ENCODE measurements around the gene ZMYND10.

ZMYND10 gene

GRCh38 chr3:50322386-50323091 is 23.0 kb downstream of the ZMYND10 start, which contains the start of gene HYAL2:
Gene HYAL2, minus strand, starts transcription at chr3:50322745. Its CDS starts 2,256 bp downstream, at chr3:50320489.
- Histone ChIP-seq H3K9me3 (ENCODE audit: insufficient read depth, low read depth, low read length) (peaks cover 1% of the 10 kb centered on the region), H3K79me2 (ENCODE audit: control insufficient read depth, insufficient read depth, low read length, poor library complexity) (peaks cover 15% of the 10 kb centered on the region), H3K4me2 (ENCODE audit: low read length) (peak within 1 kb of the TSS; percentile 75), H3K18ac (ENCODE audit: low read length) (peak within 1 kb of the TSS; percentile 93), H3K14ac (ENCODE audit: low read length) (peak within 1 kb of the TSS; percentile 93), H2AFZ (ENCODE audit: insufficient read depth, low read length, poor library complexity) (peak within 1 kb of the TSS; percentile 93), H4K91ac (ENCODE audit: low read depth, low read length) (peak within 1 kb of the TSS; percentile 99), H3K36me3 (ENCODE audit: control insufficient read depth in 1 of 2, insufficient read depth in 2 of 2, low read length in 2 of 2) (peaks cover 35 to 36% of the 10 kb centered on the region in 2 experiments), H3K23ac (ENCODE audit: low read length) (no peak within 1 kb of the TSS), H3K4me3 (ENCODE audit: low read depth, low read length) (peak within 1 kb of the TSS; percentile 88), H3K27me3 (ENCODE audit: insufficient read depth, low read length) (no peaks in the 10 kb centered on the region), H3K4ac (ENCODE audit: low read depth, low read length) (peak within 1 kb of the TSS; percentile 88), H3K9ac (ENCODE audit: low read length) (peak within 1 kb of the TSS; percentile 99), H3K27ac (ENCODE audit: low read depth, low read length) (peak within 1 kb of the TSS; percentile 93), H2BK120ac (ENCODE audit: insufficient read depth, low read length, poor library complexity) (peak within 1 kb of the TSS; percentile 98), H3K79me1 (ENCODE audit: low read length) (peaks cover 16% of the 10 kb centered on the region), H2BK5ac (ENCODE audit: low read depth, low read length, poor library complexity) (peak within 1 kb of the TSS; percentile 99), H2AK5ac (ENCODE audit: low read length) (peak within 1 kb of the TSS; percentile 43), H2BK12ac (ENCODE audit: low read length) (peak within 1 kb of the TSS; percentile 19), H3K4me1 (ENCODE audit: control insufficient read depth in 1 of 2, insufficient read depth in 2 of 2, low read length in 2 of 2) (peaks cover 30 to 32% of the 10 kb centered on the region in 2 experiments), H4K8ac (ENCODE audit: low read depth, low read length) (peak within 1 kb of the TSS; percentile 90), H4K12ac (ENCODE audit: low read depth, low read length) (peak within 1 kb of the TSS; percentile 73)
- WGBS (ENCODE audit: extremely low coverage, insufficient coverage, insufficient read length): no CpG with 5 or more reads among the region's 31 CpGs
- DNase-seq: no peak

GRCh38 chr3:50322115-50322385 is 23.5 kb downstream of the ZMYND10 start:
- Histone ChIP-seq H3K9me3 (ENCODE audit: insufficient read depth, low read depth, low read length) (peaks cover 1% of the 10 kb centered on the region), H3K9ac (ENCODE audit: low read length) (peak overlapping the region; percentile 44), H4K91ac (ENCODE audit: low read depth, low read length) (peak overlapping the region; percentile 85), H3K27ac (ENCODE audit: low read depth, low read length) (no peak overlapping the region), H3K4ac (ENCODE audit: low read depth, low read length) (peak overlapping the region; percentile 62), H3K23ac (ENCODE audit: low read length) (no peak overlapping the region), H3K27me3 (ENCODE audit: insufficient read depth, low read length) (no peaks in the 10 kb centered on the region), H3K4me3 (ENCODE audit: low read depth, low read length) (peak overlapping the region; percentile 88), H3K14ac (ENCODE audit: low read length) (peak overlapping the region; percentile 71), H3K18ac (ENCODE audit: low read length) (peak overlapping the region; percentile 77), H4K12ac (ENCODE audit: low read depth, low read length) (peak overlapping the region; percentile 73), H3K4me1 (ENCODE audit: control insufficient read depth in 1 of 2, insufficient read depth in 2 of 2, low read length in 2 of 2) (peaks cover 32 to 35% of the 10 kb centered on the region in 2 experiments), H2BK5ac (ENCODE audit: low read depth, low read length, poor library complexity) (peak overlapping the region; percentile 28), H3K79me2 (ENCODE audit: control insufficient read depth, insufficient read depth, low read length, poor library complexity) (peaks cover 15% of the 10 kb centered on the region), H2BK12ac (ENCODE audit: low read length) (peak overlapping the region; percentile 19), H4K8ac (ENCODE audit: low read depth, low read length) (peak overlapping the region; percentile 90), H3K4me2 (ENCODE audit: low read length) (peak overlapping the region; percentile 75), H2BK120ac (ENCODE audit: insufficient read depth, low read length, poor library complexity) (peak overlapping the region; percentile 65), H3K79me1 (ENCODE audit: low read length) (peaks cover 16% of the 10 kb centered on the region), H3K36me3 (ENCODE audit: control insufficient read depth in 1 of 2, insufficient read depth in 2 of 2, low read length in 2 of 2) (peaks cover 36 to 38% of the 10 kb centered on the region in 2 experiments), H2AK5ac (ENCODE audit: low read length) (peak overlapping the region; percentile 43), H2AFZ (ENCODE audit: insufficient read depth, low read length, poor library complexity) (peak overlapping the region; percentile 67)
- no CpG with 5 or more reads among the region's 14 CpGs for WGBS (ENCODE audit: extremely low coverage, insufficient coverage, insufficient read length)
- DNase-seq: no peak

GRCh38 chr3:50321336-50322114 is 24.0 kb downstream of the ZMYND10 start:
- Histone ChIP-seq H3K14ac (ENCODE audit: low read length) (peak overlapping the region; percentile 93), H3K4me1 (ENCODE audit: control insufficient read depth in 1 of 2, insufficient read depth in 2 of 2, low read length in 2 of 2) (peaks cover 34 to 38% of the 10 kb centered on the region in 2 experiments), H4K12ac (ENCODE audit: low read depth, low read length) (peak overlapping the region; percentile 88), H3K4me2 (ENCODE audit: low read length) (peak overlapping the region; percentile 75), H3K36me3 (ENCODE audit: control insufficient read depth in 1 of 2, insufficient read depth in 2 of 2, low read length in 2 of 2) (peaks cover 36 to 38% of the 10 kb centered on the region in 2 experiments), H2AK5ac (ENCODE audit: low read length) (no peak overlapping the region), H2BK120ac (ENCODE audit: insufficient read depth, low read length, poor library complexity) (peak overlapping the region; percentile 98), H3K18ac (ENCODE audit: low read length) (peak overlapping the region; percentile 93), H2BK5ac (ENCODE audit: low read depth, low read length, poor library complexity) (peak overlapping the region; percentile 99), H3K79me2 (ENCODE audit: control insufficient read depth, insufficient read depth, low read length, poor library complexity) (peaks cover 15% of the 10 kb centered on the region), H3K27ac (ENCODE audit: low read depth, low read length) (peak overlapping the region; percentile 93), H2AFZ (ENCODE audit: insufficient read depth, low read length, poor library complexity) (peak overlapping the region; percentile 93), H4K91ac (ENCODE audit: low read depth, low read length) (peak overlapping the region; percentile 99), H3K79me1 (ENCODE audit: low read length) (peaks cover 16% of the 10 kb centered on the region), H3K9me3 (ENCODE audit: insufficient read depth, low read depth, low read length) (peaks cover 1% of the 10 kb centered on the region), H4K8ac (ENCODE audit: low read depth, low read length) (peak overlapping the region; percentile 90), H3K27me3 (ENCODE audit: insufficient read depth, low read length) (no peaks in the 10 kb centered on the region), H3K9ac (ENCODE audit: low read length) (peak overlapping the region; percentile 99), H3K4me3 (ENCODE audit: low read depth, low read length) (peak overlapping the region; percentile 88), H3K4ac (ENCODE audit: low read depth, low read length) (peak overlapping the region; percentile 88), H3K23ac (ENCODE audit: low read length) (no peak overlapping the region), H2BK12ac (ENCODE audit: low read length) (peak overlapping the region; percentile 62)
- peak; percentile 77 to 89 for DNase-seq
- no CpG with 5 or more reads among the region's 59 CpGs for WGBS (ENCODE audit: extremely low coverage, insufficient coverage, insufficient read length)

- WGBS (ENCODE audit: extremely low coverage, insufficient coverage, insufficient read length): no CpG with 5 or more reads among the region's 45 CpGs
- no peak overlapping the region for H2BK12ac ChIP-seq (ENCODE audit: low read length)
- peak overlapping the region; percentile 40 for H2AK5ac ChIP-seq (ENCODE audit: low read length)
Observed at GRCh38 chr3:50320853-50321335, 24.6 kb downstream of the ZMYND10 start.

More at GRCh38 chr3:50320853-50321335, 24.6 kb downstream of the ZMYND10 start:
- peak; percentile 41 to 63 for DNase-seq
- peak overlapping the region; percentile 75 for H3K4me2 ChIP-seq (ENCODE audit: low read length)
- peak overlapping the region; percentile 93 for H3K18ac ChIP-seq (ENCODE audit: low read length)
- H3K27me3 ChIP-seq (ENCODE audit: insufficient read depth, low read length): no peaks in the 10 kb centered on the region
- peaks cover 38 to 42% of the 10 kb centered on the region in 2 experiments for H3K4me1 ChIP-seq (ENCODE audit: control insufficient read depth in 1 of 2, insufficient read depth in 2 of 2, low read length in 2 of 2)
- peak overlapping the region; percentile 56 for H2BK120ac ChIP-seq (ENCODE audit: insufficient read depth, low read length, poor library complexity)
- peak overlapping the region; percentile 88 for H4K12ac ChIP-seq (ENCODE audit: low read depth, low read length)
- H3K36me3 ChIP-seq (ENCODE audit: control insufficient read depth in 1 of 2, insufficient read depth in 2 of 2, low read length in 2 of 2): peaks cover 34 to 38% of the 10 kb centered on the region in 2 experiments
- peak overlapping the region; percentile 43 for H3K4ac ChIP-seq (ENCODE audit: low read depth, low read length)
- H3K9me3 ChIP-seq (ENCODE audit: insufficient read depth, low read depth, low read length): peaks cover 1% of the 10 kb centered on the region
- peak overlapping the region; percentile 66 for H2AFZ ChIP-seq (ENCODE audit: insufficient read depth, low read length, poor library complexity)
- peaks cover 16% of the 10 kb centered on the region for H3K79me1 ChIP-seq (ENCODE audit: low read length)
- H3K14ac ChIP-seq (ENCODE audit: low read length): peak overlapping the region; percentile 88
- peak overlapping the region; percentile 99 for H4K91ac ChIP-seq (ENCODE audit: low read depth, low read length)
- peak overlapping the region; percentile 99 for H2BK5ac ChIP-seq (ENCODE audit: low read depth, low read length, poor library complexity)
- peak overlapping the region; percentile 93 for H3K9ac ChIP-seq (ENCODE audit: low read length)
- peak overlapping the region; percentile 88 for H4K8ac ChIP-seq (ENCODE audit: low read depth, low read length)
- H3K23ac ChIP-seq (ENCODE audit: low read length): no peak overlapping the region
- peak overlapping the region; percentile 88 for H3K4me3 ChIP-seq (ENCODE audit: low read depth, low read length)
- peak overlapping the region; percentile 93 for H3K27ac ChIP-seq (ENCODE audit: low read depth, low read length)
- H3K79me2 ChIP-seq (ENCODE audit: control insufficient read depth, insufficient read depth, low read length, poor library complexity): peaks cover 15% of the 10 kb centered on the region

Data from trophoblast cell (in vitro differentiated cells and primary cell).